Measurements from ENCODE around the gene NELFA. TPM values are rescaled to one million over a fixed set of nuclear protein-coding genes. Genes with fewer than 3 reads are reported as not detected.
A peak's percentile ranks its signal among the peaks of the same experiment; 100 is the strongest.

The NELFA gene
- total and polyA plus RNA-seq, 8 donors = 13.6 to 30.9 (median 19.1) TPM

DNA sequence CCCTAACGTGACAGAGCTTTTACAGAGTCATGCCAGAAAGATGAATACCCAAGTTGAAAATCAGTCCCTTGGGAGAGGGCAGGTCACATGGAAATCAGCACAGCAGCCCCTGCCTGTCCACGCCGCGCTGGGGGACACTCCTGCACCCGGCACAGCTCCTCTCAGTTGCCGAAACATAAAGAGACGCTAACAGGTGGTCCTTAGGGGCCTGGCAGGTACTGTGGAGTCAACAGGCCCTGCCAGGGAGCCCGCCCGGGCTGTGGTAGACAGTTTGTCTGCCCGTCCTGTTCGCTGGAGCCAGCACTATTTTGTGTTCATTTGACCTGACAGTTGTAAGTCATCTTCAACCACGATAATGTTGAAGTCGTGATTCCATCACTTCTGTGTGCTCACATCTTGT is 30.5 kb downstream of the NELFA start:
- Histone ChIP-seq H3K36me3 (peaks cover 0 to 38% (median 4%) of the 10 kb centered on the region in 3 donors), H3K27me3 (no peaks in the 10 kb centered on the region), H3K9me3 (no peaks in the 10 kb centered on the region), H3K4me3 (no peak overlapping the region), H3K4me1 (no peaks in the 10 kb centered on the region), H3K27ac (no peak overlapping the region)
- TF ChIP-seq, protein P1, sequence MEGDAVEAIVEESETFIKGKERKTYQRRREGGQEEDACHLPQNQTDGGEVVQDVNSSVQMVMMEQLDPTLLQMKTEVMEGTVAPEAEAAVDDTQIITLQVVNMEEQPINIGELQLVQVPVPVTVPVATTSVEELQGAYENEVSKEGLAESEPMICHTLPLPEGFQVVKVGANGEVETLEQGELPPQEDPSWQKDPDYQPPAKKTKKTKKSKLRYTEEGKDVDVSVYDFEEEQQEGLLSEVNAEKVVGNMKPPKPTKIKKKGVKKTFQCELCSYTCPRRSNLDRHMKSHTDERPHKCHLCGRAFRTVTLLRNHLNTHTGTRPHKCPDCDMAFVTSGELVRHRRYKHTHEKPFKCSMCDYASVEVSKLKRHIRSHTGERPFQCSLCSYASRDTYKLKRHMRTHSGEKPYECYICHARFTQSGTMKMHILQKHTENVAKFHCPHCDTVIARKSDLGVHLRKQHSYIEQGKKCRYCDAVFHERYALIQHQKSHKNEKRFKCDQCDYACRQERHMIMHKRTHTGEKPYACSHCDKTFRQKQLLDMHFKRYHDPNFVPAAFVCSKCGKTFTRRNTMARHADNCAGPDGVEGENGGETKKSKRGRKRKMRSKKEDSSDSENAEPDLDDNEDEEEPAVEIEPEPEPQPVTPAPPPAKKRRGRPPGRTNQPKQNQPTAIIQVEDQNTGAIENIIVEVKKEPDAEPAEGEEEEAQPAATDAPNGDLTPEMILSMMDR (IDR thresholded peaks at IDR 0.05) = no peak
- FAIRE-seq = no peak
- WGBS, 2 donors = 95 to 97% methylated on average over 13 of the region's 13 CpGs
- intact Hi-C loops (cut with DNase I) = no loop called here
- ATAC-seq = no peak
- no peak for DNase-seq

DNA sequence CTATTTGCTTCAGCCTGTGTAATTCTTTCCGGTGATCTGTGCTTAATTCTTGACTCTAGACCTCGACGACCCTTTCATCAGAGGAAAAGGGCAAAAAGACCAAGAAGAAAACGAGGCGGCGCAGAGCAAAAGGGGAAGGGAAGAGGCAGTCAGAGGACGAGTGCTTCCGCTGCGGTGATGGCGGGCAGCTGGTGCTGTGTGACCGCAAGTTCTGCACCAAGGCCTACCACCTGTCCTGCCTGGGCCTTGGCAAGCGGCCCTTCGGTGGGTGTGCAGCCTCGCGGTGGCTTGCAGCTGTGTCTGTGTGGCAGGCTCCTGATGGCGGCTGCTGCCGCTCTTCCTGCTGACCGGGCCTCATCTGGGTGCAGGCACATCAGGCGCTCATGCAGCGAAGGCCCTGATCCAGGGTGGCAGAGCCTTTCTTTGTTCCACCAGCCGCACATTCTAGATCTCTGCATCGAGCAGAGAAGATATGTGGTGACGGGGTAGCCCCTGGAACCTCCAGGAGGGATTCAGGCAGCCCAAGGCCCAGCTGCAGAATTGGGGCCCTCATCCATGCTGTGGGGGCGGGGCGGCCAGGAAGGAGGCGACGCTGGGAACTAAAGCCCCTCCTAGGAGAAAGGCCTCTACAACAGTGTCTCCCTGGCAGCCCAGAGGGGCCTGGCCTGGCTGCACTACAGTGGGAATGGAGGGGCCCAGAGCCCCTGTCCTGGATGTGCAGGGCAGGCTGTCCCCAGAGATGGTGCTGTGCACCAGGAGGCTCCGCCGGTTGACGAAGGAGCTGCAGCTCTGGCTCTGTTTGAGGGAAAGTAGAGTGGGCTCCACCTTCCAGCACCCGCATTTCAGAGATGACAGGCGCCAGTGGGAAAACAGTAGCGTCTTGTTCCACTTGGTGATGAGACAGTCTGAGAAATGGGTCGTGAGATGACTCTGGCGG is 32.1 kb downstream of the NELFA start:
- H3K9me3 ChIP-seq = no peaks in the 10 kb centered on the region
- H3K27me3 ChIP-seq = no peaks in the 10 kb centered on the region
- no peak overlapping the region for H3K27ac ChIP-seq
- TF ChIP-seq, protein P1 (IDR thresholded peaks at IDR 0.05) = no peak
- intact Hi-C loops (cut with DNase I) = no loop called here
- no peak for FAIRE-seq
- H3K4me1 ChIP-seq = no peaks in the 10 kb centered on the region
- WGBS, 2 donors = 95% methylated on average over 33 to 35 of the region's 35 CpGs
- H3K4me3 ChIP-seq = no peak overlapping the region
- DNase-seq = peak in 1 of 6 donors; percentile 25
- H3K36me3 ChIP-seq = peaks cover 0 to 27% (median 4%) of the 10 kb centered on the region in 3 donors
- ATAC-seq = no peak

DNA sequence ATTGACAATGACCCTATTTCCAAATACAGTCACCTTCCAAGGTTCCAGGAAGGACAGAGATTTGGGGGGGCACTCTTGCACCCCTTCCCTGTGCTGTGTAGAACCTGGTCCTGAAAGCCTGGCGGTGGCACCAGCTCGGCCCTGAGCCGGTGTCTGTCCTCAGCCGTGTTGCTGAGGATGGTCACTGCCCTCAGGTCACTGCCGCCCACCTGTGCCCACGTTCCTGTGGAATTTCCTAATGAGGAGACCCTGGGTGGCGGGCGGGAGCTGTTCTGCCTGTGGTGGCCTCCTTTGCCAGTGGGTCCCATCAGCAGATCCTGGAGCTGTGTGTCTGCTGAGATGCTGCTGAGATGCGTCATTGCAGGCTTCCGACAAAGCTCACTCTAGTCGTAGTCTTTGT is 32.9 kb downstream of the NELFA start:
- FAIRE-seq (no peak), ATAC-seq (no peak), DNase-seq (peak in 1 of 6 donors; percentile 43)
- H3K4me1 ChIP-seq = no peaks in the 10 kb centered on the region
- intact Hi-C loops (cut with DNase I) = no loop called here
- no peak overlapping the region for H3K4me3 ChIP-seq
- no peaks in the 10 kb centered on the region for H3K27me3 ChIP-seq
- H3K9me3 ChIP-seq = no peaks in the 10 kb centered on the region
- H3K36me3 ChIP-seq = peaks cover 0 to 27% (median 4%) of the 10 kb centered on the region in 3 donors
- H3K27ac ChIP-seq = no peak overlapping the region
- TF ChIP-seq, protein P1 (IDR thresholded peaks at IDR 0.05) = no peak
- WGBS, 2 donors = 89 to 94% methylated on average over 11 of the region's 11 CpGs

DNA sequence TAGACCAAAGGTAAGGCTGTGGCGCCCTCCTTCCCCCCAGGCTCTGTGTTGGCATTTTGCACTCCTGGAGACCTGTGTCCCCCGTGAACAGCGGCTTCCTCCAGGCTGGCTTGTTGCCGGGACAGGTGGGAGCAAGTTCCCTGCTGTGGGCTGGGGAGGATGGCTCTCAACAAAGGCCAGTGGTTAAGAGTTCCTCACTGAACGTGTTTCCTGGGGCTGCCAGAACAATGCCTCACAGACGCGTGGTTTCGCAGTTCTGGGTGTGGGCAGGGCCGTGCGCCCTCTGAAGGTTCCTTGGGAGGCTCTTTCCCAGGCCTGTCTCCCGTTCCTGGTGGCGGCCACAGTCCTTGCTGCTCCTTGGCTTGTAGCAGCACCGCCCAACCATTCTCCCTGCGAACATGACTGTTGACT is 33.4 kb downstream of the NELFA start:
- intact Hi-C loops (cut with DNase I) = no loop called here
- Histone ChIP-seq H3K27ac (no peak overlapping the region), H3K4me1 (no peaks in the 10 kb centered on the region), H3K36me3 (peaks cover 0 to 27% (median 4%) of the 10 kb centered on the region in 3 donors), H3K4me3 (no peak overlapping the region), H3K27me3 (no peaks in the 10 kb centered on the region), H3K9me3 (no peaks in the 10 kb centered on the region)
- no peak for ATAC-seq
- FAIRE-seq = no peak
- 92 to 94% methylated on average over 14 of the region's 14 CpGs for WGBS, 2 donors
- no peak for DNase-seq
- TF ChIP-seq, protein P1 (IDR thresholded peaks at IDR 0.05) = no peak

DNA sequence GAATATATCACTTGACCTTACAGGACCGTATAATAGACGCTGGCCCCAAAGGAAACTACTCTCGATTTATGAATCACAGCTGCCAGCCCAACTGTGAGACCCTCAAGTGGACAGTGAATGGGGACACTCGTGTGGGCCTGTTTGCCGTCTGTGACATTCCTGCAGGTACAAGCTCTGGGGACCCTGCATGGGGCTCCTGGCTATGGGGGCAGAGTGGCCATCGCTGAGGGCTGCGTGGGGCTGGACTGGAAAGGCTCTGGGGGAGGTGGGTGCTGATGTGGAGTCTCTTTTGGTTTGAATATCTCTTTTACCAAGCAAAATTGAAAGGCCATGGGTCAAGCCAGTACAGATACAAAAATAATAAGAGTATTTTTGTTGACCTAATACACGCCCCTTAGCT is 33.9 kb downstream of the NELFA start:
- no peak for DNase-seq
- TF ChIP-seq, protein P1 (IDR thresholded peaks at IDR 0.05) = no peak
- no peaks in the 10 kb centered on the region for H3K9me3 ChIP-seq
- H3K27me3 ChIP-seq = no peaks in the 10 kb centered on the region
- no peaks in the 10 kb centered on the region for H3K4me1 ChIP-seq
- no peak for FAIRE-seq
- intact Hi-C loops (cut with DNase I) = no loop called here
- peaks cover 0 to 27% (median 4%) of the 10 kb centered on the region in 3 donors for H3K36me3 ChIP-seq
- H3K4me3 ChIP-seq = no peak overlapping the region
- no peak overlapping the region for H3K27ac ChIP-seq
- no peak for ATAC-seq
- WGBS, 2 donors = 92 to 93% methylated on average over 8 of the region's 8 CpGs
